PFSK-1 (cell line): Measurements from ENCODE around the gene PPARG.

Source experiments
- FOXP2 ChIP-seq: optimal IDR thresholded peaks from 2 replicates; pipeline ENCODE3; 2011; ENCODE audit warnings: borderline replicate concordance, control low read depth, inconsistent platforms; ENCODE audit not compliant: insufficient read depth; ENCODE audit errors: extremely low read length, extremely low read depth
- POLR2AphosphoS5 ChIP-seq: IDR thresholded peaks from 2 replicates; pipeline ENCODE4 v1.6.1; 2012; ENCODE audit warnings: low read depth, mild to moderate bottlenecking, control low read depth, low read length, moderate library complexity
- REST ChIP-seq, 2 experiments: IDR thresholded peaks; 2 replicates each; pipeline versions ENCODE4 v1.6.1 to v1.8.0; 2011 to 2012; ENCODE audit warnings: low read depth in 2 of 2, low read length in 2 of 2, control low read depth in 1 of 2, inconsistent platforms in 1 of 2, mild to moderate bottlenecking in 1 of 2, moderate library complexity in 1 of 2; ENCODE audit not compliant: insufficient read depth in 1 of 2
- SIN3A ChIP-seq: IDR thresholded peaks from 2 replicates; pipeline ENCODE4 v1.6.1; 2012; ENCODE audit warnings: mild to moderate bottlenecking, low read length, moderate library complexity, borderline replicate concordance; ENCODE audit not compliant: insufficient read depth
- TAF1 ChIP-seq: IDR thresholded peaks from 2 replicates; pipeline ENCODE4 v1.6.1; 2012; ENCODE audit warnings: low read length, control low read depth, borderline replicate concordance; ENCODE audit not compliant: insufficient read depth

The PPARG gene

GRCh38 chr3:12456441-12456840 is 167.6 kb downstream of the PPARG start:
- no peak for TF ChIP-seq POLR2AphosphoS5
- TF ChIP-seq TAF1: no peak
- no peak for TF ChIP-seq REST (IDR thresholded peaks at IDR 0.05; ENCODE audit: insufficient read depth in 1 of 2, low read depth in 2 of 2, low read length in 2 of 2)
- no peak for TF ChIP-seq SIN3A
- no peak for TF ChIP-seq FOXP2

- no peak for TF ChIP-seq SIN3A
- TF ChIP-seq POLR2AphosphoS5: no peak
- no peak for TF ChIP-seq FOXP2
- no peak for TF ChIP-seq TAF1
- no peak for TF ChIP-seq REST (IDR thresholded peaks at IDR 0.05; ENCODE audit: insufficient read depth in 1 of 2, low read depth in 2 of 2, low read length in 2 of 2)
Measured at GRCh38 chr3:12458901-12459300, 170.0 kb downstream of the PPARG start.

- TF ChIP-seq REST (IDR thresholded peaks at IDR 0.05; ENCODE audit: insufficient read depth in 1 of 2, low read depth in 2 of 2, low read length in 2 of 2): no peak
- TF ChIP-seq TAF1: no peak
- no peak for TF ChIP-seq FOXP2
- no peak for TF ChIP-seq POLR2AphosphoS5
- no peak for TF ChIP-seq SIN3A
Measured at GRCh38 chr3:12460127-12460526, 171.3 kb downstream of the PPARG start.

- TF ChIP-seq TAF1 (no peak), SIN3A (no peak), REST (IDR thresholded peaks at IDR 0.05; ENCODE audit: insufficient read depth in 1 of 2, low read depth in 2 of 2, low read length in 2 of 2) (no peak), FOXP2 (no peak), POLR2AphosphoS5 (no peak)
Measured at GRCh38 chr3:12461097-12461649, 172.3 kb downstream of the PPARG start.
